ENCODE measurements around the gene WNT9B.

The WNT9B gene

GRCh38 chr17:46857600-46857999, 6.2 kb downstream of the WNT9B start:
- DNase-seq, result no peak

DNA sequence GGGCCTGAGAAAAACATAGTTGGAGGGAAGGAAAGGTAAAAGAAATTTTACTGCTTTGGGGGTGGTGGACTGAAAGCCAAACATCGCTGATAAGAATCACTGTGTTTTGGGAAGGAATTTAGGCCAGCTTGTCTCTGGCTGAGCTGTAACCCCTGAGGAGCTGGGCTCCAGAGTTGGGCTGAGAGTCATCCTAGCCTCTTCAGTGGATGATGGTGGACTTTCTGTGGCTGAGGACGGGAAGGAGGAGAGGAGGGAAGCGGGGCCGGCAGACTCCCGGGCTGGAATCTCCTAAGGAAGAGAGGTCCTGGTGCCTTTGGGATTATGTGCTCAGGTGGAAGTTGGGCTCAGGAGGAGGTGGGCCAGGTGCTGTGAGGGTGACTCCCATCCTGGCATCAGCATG, 8.6 kb downstream of the WNT9B start:
- no peak for DNase-seq

DNA sequence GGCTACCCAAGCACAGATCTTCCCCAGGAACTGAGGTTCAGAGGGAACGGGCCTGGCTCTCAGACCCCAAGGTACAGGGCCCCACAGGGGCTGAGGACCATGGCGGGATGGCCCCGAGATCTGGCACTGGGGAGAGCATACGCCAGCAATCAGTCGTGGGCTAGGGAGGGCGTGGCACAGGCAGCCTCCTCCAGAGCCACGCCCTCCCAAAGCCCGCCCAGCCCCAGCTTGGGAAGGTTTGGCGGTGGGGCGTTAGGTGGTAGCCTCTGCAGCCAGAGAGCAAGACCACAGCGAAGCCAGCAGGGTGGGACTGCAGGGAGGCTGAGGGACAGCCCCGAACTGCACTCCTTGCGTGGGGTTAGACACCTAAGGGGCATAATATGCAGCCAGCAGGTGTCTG, 11.6 kb downstream of the WNT9B start:
- DNase-seq, result no peak

DNA sequence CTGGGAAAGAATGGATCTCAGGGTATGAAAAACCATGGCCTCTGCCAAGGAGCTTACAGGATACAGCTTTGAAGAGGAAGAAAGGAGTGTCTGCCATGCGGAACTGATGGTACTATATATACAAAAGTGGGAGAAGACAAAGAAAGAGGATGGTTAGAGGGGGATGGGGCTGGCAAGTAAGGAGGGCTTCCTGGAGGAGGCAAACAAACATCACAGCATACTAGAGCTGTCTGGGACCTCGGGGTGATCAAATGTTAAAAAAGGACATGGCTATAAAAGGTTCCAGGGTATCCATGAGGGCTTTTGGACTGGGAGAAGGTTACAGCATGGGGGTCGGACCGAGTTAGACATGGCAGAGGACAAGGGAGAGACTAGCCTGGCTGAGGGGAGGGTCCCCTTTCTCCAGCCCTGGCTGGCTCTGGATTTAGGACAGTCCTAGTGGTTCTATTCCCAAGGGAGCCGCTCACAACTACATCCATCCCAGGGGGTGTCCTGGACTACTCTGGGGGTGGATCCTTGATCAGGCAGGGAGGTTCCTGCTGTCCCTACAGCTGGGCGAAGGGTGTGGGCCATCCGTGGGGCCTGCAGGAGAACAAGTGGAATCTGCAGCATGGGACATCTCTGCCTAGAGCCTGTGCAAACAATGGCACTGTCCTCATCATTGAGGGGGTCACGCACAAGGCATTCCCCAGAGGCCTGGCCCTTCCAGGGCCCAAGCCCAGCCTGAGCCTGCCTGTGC, 12.2 kb downstream of the WNT9B start:
- DNase-seq, result no peak

GRCh38 chr17:46865100-46865499, 13.7 kb downstream of the WNT9B start:
- DNase-seq, result no peak

GRCh38 chr17:46866325-46866724, 14.9 kb downstream of the WNT9B start:
- DNase-seq, result no peak

- DNase-seq, result no peak
Measured at GRCh38 chr17:46866747-46867146, 15.4 kb downstream of the WNT9B start.

GRCh38 chr17:46868689-46869187, 17.4 kb downstream of the WNT9B start:
- no peak for DNase-seq

GRCh38 chr17:46869296-46869695, 17.9 kb downstream of the WNT9B start:
- no peak for DNase-seq

DNA sequence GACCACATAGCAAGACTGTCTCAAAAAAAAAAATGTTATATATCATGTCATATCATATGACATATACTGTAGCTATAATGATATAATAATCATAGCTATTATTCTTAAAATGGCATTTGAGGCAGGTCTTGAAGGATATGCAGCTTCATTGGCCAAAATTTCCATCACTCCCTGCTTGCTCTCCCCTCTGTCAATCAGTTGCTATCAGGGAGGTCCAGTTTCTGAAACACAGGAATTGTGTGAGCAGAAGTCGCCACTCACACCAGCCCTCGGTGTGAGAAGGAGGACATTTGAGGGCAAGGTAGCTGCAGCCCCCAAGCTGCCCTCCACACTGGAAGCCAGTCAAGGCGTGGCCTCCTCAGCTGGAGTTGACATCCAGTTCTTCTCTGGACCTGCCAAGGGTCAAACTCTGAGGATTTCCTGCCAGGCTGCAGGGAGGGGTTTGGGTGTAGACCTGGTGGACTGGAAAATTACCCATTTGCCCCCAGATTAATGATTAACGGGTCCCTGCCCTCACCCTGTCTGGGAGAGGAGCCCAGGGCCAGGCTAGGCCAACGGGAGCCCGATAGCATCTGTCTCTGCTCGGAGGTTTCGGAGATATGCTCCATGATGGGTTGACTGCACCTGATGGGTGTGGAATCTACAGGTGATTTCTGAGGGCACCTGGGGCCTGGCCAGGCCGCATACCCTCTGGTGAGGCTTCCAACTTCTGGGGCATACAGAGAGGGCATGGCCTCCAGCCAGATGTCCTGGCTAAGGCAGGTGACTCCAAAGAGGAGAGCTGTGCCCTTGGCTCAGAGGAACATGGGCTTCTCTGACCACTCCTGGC, 18.8 kb downstream of the WNT9B start:
- DNase-seq, result no peak

DNA sequence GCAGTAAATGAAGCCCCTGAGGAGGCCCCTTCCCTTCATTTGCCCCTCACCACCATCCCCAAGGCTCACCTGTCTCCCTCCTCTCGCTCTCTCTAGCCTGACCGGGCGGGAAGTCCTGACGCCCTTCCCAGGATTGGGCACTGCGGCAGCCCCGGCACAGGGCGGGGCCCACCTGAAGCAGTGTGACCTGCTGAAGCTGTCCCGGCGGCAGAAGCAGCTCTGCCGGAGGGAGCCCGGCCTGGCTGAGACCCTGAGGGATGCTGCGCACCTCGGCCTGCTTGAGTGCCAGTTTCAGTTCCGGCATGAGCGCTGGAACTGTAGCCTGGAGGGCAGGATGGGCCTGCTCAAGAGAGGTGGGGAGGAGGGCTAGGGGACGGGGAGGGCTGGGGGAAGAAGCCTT, 21.0 kb downstream of the WNT9B start:
- DNase-seq, result no peak

DNA sequence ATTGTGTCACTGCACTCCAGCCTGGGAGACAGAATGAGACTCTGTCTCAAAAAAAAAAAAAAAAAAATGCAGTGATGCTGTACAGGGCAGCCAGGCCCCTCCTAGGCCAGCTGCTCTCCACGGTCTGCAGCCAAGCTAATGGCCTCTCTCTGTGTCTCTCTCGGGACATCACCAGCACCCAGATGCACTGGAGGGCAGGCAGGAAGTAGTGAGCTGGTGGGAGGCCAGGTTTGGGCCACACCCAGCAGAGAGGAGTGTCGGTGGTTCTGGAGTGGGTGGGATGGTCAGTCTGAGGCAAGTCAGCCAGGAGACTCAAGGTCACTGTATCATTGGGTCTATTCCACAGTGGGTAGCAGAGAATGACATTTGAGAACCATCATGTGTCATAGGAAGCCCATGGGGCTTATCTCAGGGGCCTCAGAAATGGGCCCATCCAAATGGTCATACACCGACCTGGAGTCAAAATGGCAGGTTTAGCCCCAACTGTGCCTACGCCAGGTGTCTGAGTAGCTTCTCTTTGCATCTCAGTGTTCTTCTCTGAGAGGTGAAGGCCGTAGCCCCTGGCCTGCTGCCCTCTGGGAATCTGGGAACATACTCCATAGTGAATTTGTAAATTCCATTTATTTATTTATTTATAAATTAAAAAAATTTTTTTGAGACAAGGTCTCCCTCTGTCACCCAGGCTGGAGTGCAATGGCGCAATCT, 22.7 kb downstream of the WNT9B start:
- DNase-seq, result no peak

DNA sequence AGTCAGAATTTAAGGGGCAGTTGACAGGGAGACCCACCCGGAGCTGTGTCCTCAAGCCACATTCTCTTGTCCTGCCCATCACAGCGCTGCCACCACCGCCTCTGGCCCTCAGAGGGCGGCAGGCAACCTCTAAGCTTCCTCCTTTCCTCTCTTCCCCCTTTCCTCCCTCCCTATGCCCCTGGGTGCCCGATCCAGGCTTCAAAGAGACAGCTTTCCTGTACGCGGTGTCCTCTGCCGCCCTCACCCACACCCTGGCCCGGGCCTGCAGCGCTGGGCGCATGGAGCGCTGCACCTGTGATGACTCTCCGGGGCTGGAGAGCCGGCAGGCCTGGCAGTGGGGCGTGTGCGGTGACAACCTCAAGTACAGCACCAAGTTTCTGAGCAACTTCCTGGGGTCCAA, 23.5 kb downstream of the WNT9B start:
- no peak for DNase-seq

- no peak for DNase-seq
Measured at GRCh38 chr17:46875849-46876352, 24.5 kb downstream of the WNT9B start.

- no peak for DNase-seq
Measured at GRCh38 chr17:46876353-46876887, 25.0 kb downstream of the WNT9B start.

DNA sequence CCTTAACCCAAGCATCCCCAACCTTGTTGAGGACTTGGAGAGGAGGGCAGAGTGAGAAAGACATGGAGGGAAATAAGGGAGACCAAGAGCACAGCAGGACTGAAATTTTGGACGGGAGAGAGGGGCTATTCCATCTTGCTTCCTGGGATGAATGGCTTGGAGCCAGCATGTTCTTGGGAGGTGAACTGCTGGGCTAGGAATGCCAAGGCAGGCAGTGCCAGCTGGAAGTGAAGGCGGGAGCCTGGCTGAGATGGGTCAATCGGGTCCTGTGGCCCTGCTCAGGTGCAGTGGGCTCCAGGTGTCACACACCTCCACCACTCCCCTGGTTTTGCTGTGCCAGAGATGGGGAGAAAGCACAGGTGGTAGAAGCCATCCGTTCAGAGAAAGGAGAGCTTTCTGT, 25.5 kb downstream of the WNT9B start:
- DNase-seq, result no peak

GRCh38 chr17:46877466-46877865, 26.1 kb downstream of the WNT9B start:
- DNase-seq, result no peak

- DNase-seq, result no peak
Measured at GRCh38 chr17:46878055-46878454, 26.7 kb downstream of the WNT9B start.

GRCh38 chr17:46879101-46879500, 27.7 kb downstream of the WNT9B start:
- DNase-seq, result no peak

- DNase-seq, result no peak
Measured at GRCh38 chr17:46881015-46881414, 29.6 kb downstream of the WNT9B start.

GRCh38 chr17:46882666-46883065, 31.3 kb downstream of the WNT9B start:
- no peak for DNase-seq

DNA sequence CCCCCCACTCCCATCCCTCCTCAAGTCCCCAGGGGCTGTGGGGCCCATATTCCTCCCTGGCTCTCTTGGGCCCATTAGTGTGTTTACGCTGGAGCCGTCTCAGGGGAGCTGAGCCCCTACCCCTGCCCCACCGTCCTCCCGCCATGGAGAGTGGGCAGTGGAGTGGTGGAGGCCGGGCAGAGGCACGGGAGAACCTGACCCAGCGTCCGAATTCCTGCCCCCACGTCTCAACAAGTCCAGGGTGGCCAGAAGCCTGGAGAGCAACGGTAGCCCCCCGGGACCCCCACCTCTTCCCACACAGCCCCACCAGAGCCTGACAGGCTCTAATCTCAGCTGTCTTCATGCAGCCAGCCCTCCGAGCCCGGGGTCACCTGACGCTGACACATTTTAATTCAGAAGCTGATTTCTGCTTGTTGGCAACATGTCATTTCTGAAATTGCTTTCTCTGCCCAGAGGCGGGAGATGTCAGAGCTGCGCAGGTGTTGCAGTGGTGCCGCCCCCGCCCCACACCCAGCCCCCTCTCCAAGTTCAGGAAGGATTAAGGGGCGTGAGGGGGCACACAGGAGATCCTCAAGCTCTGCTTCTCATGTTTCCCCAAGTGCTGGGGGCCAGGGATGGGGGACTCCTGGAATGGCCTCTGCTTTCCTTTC, 32.6 kb downstream of the WNT9B start:
- DNase-seq, result no peak

DNA sequence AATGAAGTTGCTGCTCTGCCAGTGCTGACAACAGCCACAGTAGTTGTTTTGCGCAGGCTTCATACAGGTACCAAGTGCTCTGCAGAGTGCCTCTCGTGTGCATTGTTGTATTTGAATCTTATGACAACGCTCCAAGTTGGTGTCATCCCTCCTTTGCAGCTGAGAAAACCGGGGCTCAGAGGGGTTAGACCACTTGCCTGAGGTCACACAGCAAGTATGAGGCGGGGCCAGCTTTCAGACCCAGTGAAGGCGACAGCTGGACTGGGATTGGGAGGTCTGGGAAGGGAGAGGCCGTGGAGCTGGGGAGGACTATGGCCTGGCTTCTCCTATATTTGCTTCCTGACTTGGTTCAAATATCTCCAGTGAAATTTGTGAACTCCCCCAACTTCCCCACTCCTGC, 33.2 kb downstream of the WNT9B start:
- DNase-seq, result no peak

All from bone marrow (tissue), 2 donors.